Measurements from ENCODE around the gene TMC7.
"Not testable (repeated sequence)": the region's sequence is repeated elsewhere in the genome, so short reads cannot be mapped to it uniquely, and the experiment has no call there.

Gene TMC7

DNA sequence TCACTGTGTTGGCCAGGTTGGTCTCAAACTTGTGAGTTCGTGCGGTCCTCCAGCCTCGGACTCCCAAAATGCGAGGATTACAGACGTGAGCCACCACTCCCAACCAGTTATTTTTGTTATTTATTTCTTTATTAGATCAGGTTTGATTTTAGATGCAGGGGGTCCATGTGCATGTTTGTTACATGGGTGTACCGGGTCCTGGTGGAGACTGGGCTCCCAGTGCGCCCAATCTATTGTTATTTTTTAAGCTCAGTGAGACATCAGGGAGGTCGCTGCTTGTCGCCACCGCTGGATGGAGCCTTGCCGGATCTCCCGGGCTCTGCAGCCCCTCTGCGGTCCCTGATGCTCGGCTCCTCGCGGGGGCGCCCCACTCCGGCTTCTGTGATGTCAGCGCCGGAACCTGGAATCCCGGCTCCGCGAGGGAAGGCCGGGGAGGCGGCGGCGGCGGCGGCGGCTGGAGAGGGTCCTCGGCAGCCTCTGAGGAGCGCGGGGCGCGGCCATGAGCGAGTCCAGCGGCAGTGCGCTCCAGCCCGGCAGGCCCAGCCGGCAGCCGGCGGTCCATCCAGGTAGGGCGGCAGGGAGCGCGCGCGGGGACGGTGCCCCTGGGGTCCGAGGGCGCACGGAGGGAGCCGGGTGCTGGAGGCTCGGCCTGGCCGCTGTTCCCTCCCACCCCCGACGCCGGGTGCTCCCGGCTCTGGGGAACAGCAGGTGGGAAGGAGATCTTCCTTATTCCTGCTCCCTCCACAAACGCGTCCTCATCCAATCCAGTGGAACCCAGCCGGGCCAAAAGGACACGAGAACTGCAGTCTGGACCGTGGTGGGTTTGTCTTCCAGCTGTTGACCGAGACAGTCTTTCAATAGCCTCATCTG is at the start of gene TMC7:
TSS of gene TMC7 (plus strand) at position 370 of the 870 bp plus-strand sequence. CDS start at position 500, 130 bp downstream.
- peak; percentile 70 for DNase-seq

DNA sequence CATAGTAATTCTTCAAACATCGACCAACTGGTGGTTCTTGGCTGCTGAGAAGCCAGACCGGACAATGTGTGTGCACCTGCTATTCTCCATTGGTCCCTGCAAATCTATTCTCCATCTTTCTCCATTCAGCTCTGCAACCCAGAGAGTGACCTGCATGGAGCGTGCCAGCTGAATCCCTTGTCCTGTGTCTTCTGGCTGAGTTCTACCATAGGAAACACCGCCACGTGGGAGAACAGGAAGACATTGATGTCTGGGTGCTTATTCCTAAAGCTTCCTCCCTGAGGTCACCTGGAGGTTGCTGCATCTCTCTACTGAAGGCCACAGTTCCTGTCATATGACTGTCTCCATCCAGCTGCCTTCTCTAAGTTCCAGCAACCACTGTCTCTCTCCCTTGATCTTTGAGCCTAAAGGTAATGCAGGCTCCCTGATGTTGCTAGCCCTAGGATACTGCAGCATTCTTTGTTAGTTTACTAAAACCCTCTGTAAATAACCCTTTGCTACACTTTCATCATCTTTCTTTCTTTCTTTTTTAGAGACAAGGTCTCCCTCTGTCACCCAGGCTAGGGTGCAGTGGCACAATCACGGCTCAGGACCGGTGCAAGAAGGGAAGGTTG is 46.9 kb upstream of the TMC7 start:
- no peak for DNase-seq

DNA sequence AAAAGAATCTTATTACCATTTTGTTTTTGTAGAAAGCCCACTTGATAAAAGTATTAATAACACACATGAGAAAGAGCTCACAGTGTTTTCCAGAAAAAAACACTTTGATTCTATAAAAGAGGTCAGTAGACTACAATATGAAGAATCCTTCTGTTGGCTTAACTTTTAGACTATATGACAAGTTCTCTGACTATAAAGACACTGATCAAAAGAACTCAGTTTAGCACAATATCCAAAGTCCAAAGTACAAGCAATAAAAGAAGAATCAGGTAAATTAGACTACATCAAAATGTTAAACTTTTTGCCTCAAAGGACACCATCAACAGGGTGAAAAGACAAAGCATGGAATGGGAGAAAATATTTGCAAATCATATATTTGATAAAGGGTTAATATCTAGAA is 46.3 kb upstream of the TMC7 start:
- DNase-seq = no peak

DNA sequence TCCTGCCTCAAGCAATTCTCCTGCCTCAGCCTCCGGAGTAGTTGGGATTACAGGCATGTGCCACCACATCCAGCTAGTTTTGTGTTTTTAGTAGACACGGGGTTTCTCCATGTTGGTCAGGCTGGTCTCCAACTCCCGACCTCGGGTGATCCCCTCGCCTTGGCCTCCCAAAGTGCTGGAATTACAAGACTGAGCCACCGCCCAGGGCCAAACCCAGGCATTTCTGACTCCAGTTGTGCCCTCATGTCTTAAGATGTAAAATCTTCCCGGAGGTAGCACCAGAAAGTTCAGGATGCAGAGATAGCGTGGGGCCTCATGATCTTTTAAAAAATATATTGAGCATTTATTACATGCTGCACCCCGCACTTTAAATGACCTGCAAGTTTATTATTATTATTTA is 44.7 kb upstream of the TMC7 start:
- DNase-seq = no peak

DNA sequence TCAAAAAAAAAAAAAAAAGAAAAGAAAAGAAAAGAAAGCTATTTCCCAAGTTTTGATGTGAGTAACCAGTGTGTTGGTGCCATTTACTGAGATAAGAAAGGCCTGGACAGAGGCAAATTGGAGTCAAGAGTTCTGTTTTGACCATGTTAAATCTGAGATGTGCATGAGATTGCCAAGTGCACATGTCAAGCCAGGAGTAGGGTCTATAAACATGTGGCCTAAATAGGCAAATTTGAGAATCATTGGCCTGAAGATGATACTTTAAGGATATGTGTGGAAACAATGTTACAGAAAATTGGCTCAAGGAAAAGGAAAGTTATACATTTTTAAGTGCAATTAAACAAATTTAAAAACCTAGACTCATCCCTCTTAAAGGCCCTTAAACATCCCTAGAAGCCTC is 42.3 kb upstream of the TMC7 start:
- peak; percentile 75 for DNase-seq

DNA sequence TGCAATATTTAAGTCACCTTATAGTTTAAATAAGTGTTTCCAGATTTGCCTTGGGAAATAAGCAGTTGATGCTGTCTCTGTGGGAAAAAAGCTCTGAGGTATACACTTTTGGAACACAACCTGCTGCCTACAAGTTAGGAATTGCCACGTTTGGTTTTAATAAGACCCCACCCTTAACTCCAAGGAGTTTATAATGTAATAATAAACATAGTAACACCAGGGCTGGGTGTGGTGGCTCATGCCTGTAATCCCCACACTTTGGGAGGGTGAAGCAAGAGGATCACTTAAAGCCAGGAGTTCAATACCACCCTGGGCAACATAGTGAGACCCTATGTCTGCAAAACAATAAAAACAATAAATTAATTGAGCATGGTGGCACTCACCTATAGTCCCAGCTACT is 41.7 kb upstream of the TMC7 start:
- no peak for DNase-seq

DNA sequence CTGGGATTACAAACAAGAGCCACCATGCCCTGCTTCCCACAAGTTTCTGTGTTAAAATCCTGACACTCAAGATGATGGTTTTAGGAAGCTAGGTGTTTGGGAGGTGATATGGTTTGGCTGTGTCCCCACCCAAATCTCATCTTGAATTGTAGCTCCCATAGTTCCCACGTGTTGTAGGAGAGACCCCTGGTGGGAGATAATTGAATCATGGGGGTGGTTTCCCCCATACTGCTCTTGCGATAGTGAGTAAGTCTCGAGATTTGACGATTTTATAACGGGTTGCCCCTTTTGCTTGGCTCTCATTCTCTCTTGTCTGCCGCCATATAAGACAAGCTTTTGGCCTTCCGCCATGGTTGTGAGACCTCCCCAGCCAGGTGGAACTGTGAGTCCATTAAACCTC is 40.3 kb upstream of the TMC7 start:
- no peak for DNase-seq

DNA sequence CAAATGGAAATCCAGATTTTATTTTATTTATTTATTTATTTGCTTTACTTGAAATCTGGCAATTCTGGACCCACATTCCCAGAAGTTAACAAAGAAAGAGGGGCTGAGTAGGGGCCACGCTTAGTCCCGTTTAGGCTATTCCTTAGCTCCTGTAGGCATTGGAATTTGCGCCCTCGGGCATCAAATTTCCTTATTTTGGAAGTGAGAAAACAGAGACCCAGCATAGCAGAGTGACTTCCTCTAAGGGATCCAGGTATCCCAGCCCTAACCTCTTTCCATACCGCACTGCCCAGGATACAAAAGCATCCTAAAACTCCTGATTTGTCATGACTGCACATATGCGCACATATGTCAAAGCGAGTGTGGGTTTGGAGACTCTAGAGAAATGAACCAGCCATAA is 38.5 kb upstream of the TMC7 start:
- DNase-seq = no peak

DNA sequence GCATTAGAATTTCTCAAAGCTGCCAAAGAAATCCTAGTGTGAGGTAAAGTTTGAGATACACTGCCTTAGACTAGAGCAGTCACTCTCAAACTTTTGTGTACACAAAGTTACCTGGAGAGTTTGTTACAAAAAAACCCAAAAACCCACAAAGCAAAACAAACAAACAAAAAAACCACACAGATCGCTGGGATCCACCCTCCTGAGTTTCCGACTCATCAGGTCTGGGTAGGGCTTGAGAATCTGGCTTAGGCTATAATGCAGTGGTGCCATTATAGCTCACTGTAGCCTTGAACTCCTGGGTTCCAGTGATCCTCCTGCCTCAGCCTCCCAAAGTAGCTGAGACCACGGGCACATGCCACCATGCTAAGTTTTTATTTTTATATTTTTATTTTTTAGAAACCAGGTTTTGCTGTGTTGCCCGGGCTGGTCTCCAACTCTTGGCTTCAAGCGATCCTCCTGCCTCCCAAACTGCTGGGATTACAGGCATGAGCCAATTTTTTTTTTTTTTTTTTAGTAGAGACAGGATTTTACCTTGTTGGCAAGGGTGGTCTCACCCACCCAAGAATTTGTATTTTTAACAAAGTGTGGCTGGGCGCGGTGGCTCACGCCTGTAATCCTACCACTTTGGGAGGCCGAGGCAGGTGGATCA is 35.2 kb upstream of the TMC7 start:
- DNase-seq = no peak

DNA sequence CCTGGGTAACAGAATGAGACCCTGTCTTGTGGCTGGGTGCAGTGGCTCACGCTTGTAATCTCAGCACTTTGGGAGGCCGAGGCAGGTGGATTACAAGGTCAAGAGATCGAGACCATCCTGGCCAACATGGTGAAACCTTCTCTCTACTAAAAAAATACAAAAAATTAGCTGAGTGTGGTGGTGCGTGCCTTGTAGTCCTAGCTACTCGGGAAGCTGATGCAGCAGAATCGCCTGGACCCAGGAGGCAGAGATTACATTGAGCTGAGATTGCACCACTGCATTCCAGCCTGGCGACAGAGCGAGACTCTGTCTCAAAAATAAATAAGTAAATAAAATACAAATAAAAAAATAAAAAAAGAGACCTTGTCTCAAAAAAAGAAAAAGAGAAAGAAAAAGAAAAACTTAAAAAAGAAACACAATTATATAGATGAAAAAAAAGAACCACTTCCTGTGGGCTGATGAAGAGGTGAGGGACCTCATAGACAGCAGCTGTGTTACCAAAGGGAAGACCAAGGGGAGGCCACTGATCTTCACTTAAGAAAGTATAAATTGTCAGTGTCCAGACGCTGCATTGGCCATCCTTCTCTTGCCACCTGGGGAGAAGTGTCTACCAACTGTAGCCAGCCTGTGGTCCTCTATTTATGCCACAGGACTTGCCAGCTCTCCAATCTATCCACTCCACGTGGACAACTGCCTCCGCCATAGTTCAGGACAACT is 33.1 kb upstream of the TMC7 start:
- no peak for DNase-seq

DNA sequence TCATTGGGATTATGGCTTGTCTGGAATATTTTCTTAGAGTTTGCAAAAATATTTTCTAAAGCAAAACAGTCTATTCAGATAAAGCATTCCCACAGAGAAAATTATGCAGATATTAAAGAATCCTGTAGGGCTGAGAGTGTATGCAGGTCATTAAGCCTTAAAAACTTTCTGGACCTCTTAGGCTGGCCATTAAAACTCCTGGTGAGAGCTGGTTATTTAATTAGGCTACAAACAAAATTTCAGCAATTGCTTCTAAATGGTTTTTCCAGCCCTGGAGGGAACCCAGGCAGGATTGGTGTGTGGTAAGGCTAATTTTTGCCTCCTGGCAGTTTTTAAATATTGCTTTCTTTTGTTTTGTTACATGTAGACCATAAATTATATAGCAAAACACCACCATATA is 30.2 kb upstream of the TMC7 start:
- no peak for DNase-seq

DNA sequence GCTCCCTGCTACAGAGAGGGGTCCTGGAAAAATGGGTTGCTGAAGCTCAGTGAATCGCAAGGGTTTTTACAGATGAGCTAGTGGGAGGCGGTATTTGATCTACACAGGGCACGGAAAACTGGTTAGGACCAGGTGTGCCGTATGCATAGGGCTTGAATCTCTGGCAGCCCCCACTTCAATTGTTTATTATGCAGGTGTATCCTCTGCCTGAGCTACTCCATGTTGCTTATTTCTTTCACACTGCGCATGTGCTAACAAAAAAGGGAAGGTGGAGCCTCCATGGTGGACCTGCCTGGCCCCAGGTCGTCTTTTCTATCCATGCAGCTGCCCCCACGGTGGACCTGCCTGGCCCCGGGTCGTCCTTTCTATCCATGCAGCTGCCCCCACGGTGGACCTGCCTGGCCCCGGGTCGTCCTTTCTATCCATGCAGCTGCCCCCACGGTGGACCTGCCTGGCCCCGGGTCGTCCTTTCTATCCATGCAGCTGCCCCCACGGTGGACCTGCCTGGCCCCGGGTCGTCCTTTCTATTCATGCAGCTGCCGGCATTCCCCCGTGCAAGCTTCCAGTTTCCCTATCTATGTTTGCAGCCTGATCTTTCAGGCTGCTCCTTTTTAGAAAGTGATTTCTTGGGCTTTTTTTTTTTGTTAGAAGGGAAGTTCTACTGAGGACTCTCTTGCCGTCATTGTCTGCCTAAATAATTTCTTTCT is 27.7 kb upstream of the TMC7 start:
- DNase-seq = not testable (repeated sequence)

DNA sequence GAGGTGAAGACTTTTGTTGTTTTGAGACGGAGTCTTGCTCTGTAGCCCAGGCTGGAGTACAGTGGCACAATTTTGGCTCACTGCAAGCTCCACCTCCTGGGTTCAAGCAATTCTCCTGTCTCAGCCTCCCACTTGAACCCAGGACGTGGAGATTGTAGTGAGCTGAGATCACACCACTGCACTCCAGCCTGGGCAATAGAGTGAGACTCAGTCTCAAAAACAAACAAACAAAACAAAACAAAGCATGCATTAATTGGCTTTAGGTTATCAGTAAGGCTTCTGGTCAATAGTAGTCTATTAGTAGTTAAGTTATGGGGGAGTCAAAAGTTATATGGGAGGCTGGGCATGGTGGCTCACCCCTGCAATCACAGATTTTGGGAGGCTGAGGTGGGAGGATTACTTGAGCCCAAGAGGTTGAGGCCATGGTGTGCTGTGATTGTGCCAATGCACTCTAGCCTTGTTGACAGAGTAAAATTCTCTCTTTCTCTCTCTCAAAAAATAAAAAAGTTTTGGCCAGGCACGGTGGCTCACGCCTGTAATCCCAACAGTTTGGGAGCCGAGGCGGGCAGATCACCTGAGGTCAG is 27.0 kb upstream of the TMC7 start:
- DNase-seq = not testable (repeated sequence)

DNA sequence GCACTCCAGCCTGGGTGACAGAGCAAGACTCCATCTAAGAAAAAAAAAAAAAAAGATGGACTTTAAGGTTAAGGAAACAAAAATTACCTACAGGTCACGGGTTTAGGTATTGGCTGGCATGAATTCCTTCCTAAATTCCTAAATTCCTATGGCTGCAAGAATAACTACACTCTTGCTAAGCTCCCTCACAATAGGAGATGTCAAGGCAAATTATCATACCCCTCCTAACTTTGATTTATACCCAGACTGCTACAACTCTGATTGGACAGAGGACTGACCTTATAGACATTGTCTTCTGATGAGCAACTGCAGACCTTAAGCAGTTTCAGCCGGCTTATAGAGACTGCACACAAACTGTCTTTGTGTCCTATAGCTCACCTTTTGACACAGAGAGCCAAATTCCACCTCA is 25.1 kb upstream of the TMC7 start:
- no peak for DNase-seq

DNA sequence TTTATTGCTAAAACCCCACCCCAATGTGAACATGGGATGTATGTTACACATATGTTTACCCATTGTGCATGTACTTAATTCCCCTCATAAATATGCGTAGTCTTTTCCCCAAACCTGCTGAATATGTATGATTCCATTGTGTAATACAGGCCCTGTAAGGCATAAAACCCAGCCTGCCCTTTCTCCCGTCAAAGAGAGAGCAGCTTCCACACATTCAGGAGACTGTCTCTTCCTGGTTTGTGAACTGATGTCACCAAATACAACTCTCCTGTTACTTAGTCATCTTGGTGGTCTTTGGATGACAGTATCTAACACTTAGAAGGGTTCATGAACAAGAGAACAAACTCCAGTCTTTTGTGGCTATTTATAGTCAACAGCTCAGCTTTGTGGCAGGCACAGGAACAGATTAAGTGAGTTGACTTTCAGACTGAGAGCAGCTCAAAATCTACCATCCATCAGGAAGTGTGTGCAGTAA is 24.7 kb upstream of the TMC7 start:
- no peak for DNase-seq

DNA sequence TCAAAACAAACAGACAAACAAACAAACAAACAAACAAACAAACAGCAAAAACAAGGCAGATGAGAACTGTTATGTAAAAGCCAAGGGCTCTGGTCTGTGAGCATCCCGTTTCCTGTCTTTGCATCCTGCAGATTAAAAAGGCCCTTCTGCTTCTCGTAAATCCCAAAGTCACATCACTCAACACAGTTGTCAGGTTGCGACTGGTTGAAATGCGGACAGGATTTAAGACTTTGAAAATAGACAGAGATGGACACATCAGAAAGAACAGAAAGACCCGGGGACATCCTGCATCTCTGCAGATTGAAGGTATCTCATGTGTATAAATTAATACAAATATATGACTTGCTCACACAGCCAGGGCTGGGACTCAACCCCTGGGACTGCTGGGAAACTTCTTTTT is 18.2 kb upstream of the TMC7 start:
- no peak for DNase-seq

DNA sequence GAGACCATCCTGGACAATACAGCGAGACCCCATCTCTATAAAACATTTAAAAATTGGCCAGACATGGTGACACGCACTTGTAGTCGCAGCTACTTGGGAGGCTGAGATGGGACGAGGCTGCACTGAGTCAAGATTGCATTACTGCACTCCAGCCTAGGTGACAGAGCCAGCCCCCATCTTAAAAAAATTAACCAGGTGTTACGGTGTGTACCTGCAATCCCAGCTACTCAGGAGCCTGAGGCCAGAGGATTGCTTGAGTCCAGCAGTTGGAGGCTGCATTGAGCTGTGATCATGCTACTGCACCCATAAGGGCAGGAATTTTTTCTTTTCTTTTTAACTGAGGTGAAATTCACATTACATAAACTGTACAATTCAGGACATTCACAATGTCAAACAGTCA is 16.9 kb upstream of the TMC7 start:
- no peak for DNase-seq

DNA sequence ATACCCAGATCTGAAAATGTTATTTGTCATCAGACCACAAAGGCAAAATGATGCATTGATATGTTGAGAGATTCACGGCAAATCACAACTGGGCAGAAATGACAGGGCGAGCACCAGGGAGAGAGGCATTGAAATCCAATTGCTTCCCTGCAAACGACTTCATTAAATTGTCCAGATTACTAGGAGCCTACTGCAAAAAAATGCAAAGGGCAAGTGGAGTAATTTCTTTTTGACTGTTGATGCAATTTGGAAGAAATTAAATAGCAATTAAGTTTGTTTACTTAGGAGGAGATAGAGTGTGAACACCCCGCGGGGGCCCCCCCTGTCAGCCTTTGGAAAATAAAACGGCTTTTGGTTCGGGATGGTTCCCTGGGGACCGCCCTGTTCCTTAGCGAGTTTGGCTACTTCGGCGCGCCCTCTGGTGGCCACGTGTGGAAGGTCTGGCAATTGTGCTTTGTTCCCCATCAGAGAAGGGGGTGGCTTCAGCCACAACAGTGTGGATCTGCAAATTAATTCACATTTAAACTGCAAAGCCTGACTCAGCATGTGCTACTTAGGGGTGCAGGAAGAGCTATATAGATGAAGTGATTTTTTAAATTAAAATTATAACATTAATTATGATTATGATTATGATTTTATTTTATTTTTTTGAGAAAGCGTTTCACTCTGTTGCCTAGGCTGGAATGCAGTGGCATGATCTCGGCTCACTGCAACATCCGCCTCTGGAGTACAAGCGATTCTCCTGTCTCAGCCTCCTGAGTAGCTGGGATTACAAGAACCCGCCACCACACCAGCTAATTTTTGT is 14.5 kb upstream of the TMC7 start:
- peak; percentile 15 for DNase-seq

DNA sequence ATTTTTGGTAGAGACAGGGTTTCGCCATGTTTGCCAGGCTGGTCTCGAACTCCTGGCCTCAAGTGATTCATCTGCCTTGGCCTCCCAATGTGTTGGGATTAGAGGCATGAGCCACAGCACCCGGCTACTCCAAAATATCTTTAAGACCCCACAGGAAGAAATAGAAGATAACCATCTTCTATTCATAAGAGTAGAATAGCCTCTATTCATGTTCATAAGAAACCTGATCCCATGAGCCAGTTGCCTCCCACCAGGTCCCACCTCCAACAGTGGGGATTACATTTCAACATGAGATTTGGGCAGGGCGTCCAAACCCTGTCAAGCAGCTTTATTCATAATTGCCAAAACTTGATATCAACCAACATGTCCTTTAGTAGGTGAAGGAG is 13.9 kb upstream of the TMC7 start:
- DNase-seq = no peak

DNA sequence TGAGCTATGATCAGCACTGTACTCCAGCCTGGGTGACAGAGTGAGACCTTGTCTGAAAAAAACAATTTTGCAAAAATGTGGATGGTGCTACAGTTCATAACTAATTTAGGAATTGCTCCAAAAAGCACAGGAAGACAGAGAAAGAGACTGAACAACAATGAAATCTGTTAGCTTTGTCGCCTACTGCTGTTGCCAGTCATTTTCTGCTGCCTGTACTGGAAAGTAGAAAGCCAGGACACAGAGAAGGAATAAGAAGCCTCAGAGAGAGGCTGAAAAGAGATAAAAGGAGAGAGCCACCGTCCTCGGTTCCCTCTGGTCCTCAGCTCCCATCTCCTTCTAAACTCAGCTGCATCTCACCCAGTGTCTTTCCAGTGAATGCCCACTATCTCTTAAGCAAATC is 8.6 kb upstream of the TMC7 start:
- DNase-seq = no peak

DNA sequence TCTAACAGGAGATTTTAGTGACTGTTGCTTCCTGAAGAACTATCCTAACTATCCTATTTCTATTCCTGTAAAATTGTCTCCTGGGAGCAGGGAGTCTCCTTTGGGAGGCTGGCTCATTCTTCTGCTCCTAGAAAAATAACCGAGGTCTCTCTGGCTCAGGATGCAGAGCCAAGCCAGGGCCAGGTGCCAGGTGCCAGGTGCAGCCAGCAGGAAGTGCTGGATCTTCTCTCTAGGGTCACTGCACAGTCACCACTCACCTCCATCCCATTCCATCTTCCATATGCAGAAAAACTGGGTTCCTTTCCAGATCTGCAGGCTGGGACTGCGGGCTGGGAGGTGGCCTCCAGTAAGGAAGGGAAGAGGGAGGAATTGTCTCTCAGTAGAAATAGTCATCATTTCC is 3.8 kb upstream of the TMC7 start:
- no peak for DNase-seq

All from NCI-H524 treated with DMSO at 0.1 percent for 48 hours (cell line).